IPS-18c (cell line): ENCODE measurements around the gene PEX19.

ENCODE experiments used
- H3K4me3 ChIP-seq: 2 replicates; pipeline ENCODE4 v1.7.0; 2013; ENCODE audit warnings: low read depth, mild to moderate bottlenecking, low read length, moderate library complexity; ENCODE audit not compliant: insufficient read depth
- H3K9me3 ChIP-seq: one replicate; pipeline ENCODE4 v1.6.1; 2013; ENCODE audit warnings: mild to moderate bottlenecking, low read length, moderate library complexity; ENCODE audit not compliant: control insufficient read depth, insufficient read depth

The PEX19 gene

DNA sequence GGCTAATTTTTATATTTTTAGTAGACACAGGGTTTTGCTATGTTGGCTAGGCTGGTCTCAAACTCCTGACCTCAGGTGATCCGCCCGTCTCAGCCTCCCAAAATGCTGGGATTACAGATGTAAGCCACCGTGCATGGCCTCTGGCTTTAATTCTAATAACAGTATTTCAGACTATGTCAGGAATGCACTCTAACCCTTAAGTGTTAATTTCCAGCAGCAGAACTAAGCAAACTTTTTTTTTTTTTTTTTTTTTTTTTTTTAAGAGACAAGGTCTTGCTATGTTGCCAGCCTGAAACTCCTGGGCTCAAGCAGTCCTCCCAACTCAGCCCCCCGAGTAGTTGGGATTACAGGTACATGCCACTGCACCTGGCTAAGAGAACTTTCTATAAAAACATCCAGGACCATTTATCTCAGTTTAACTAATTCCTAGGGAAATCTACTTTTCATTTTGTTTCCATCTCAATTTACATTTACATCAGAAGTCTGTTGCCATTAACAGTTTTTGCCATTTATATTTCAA is 29.1 kb downstream of the PEX19 start:
- no peaks in the 10 kb centered on the region for H3K9me3 ChIP-seq
- H3K4me3 ChIP-seq = no peak overlapping the region

GRCh38 chr1:160251687-160252526 is 33.0 kb downstream of the PEX19 start:
- Histone ChIP-seq H3K9me3 (no peaks in the 10 kb centered on the region), H3K4me3 (no peak overlapping the region)

DNA sequence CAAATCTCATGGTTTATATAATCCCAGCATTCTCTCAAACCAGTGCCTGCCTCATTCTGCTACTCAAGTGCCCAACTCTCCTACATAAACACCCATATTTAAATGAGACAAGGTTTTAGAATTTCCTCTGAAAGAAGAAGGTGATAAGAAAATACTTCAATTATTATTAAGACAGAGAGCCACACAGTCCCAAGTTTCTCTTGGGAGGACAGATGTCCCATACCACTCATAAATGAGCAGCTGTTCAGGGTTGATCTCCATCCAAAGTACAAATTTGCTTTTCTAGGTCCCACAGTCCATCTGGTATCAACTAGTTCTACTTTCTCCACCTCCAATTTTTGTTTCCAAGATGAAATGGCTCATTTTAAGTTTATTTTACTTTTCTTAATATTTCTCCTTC is 33.9 kb downstream of the PEX19 start:
- Histone ChIP-seq H3K4me3 (no peak overlapping the region), H3K9me3 (no peaks in the 10 kb centered on the region)

DNA sequence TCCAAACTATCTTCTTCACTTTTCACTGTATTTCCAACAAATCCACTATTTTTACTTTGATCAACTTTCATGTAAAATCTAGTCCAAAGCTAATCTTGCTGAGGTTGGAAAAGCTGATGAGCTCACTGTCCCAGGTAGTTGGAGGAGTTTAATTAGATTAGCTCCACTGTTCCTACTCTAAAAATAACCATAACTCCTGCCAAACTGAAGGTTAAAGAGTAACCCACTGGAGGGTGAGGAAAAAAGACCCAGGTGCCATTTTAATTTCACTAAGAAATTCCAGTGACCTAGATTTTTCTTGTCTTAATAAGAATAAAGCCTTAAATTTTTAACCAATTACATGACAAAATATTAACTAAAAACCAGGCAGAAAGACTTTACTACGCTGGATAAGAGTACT is 37.9 kb downstream of the PEX19 start:
- Histone ChIP-seq H3K4me3 (no peak overlapping the region), H3K9me3 (no peaks in the 10 kb centered on the region)

DNA sequence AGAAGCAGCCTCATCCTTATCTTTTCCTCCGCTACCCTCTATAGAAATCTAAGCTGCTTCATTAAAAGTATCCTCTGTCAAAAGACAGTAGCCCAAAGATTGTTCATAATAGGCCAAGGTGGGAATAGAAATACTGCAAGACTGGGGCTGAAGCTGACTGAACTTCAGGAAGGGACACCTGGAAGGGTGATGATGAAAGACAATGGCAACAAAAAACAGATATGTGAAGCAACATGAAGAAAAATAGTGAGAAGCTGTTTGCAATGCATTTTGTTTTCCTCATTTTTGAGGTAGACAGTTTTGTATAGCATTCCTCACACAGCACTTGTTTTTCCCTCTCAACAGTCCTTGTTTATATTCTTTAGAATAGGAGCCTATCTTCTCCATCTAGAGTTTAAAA is 39.5 kb downstream of the PEX19 start:
- no peaks in the 10 kb centered on the region for H3K9me3 ChIP-seq
- no peak overlapping the region for H3K4me3 ChIP-seq

GRCh38 chr1:160244209-160244608 is 40.7 kb downstream of the PEX19 start:
- H3K4me3 ChIP-seq = no peak overlapping the region
- no peaks in the 10 kb centered on the region for H3K9me3 ChIP-seq

GRCh38 chr1:160243767-160244166 is 41.2 kb downstream of the PEX19 start:
- no peak overlapping the region for H3K4me3 ChIP-seq
- no peaks in the 10 kb centered on the region for H3K9me3 ChIP-seq

- Histone ChIP-seq H3K9me3 (no peaks in the 10 kb centered on the region), H3K4me3 (no peak overlapping the region)
Measured at GRCh38 chr1:160239582-160240299, 45.2 kb downstream of the PEX19 start.

GRCh38 chr1:160238408-160238807 is 46.5 kb downstream of the PEX19 start:
- Histone ChIP-seq H3K9me3 (no peaks in the 10 kb centered on the region), H3K4me3 (no peak overlapping the region)

DNA sequence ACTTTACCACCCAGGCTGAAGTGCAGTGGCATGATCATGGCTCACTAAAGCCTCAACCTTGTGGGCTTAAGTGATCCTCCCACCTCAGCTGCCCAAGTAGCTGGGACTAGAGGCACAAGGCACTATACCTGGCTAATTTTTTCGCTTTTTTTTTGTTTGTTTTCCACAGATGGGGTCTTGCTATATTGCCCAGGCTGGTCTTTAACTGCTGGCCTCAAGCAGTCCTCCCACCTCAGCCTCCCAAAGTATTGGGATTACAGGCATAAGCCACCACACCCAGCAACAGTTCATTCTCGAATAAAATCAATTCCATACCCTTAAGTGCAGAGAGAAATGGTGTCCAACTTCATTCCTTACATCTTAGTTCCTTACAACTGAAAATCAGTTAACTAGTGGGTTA is 47.4 kb downstream of the PEX19 start:
- no peaks in the 10 kb centered on the region for H3K9me3 ChIP-seq
- no peak overlapping the region for H3K4me3 ChIP-seq

DNA sequence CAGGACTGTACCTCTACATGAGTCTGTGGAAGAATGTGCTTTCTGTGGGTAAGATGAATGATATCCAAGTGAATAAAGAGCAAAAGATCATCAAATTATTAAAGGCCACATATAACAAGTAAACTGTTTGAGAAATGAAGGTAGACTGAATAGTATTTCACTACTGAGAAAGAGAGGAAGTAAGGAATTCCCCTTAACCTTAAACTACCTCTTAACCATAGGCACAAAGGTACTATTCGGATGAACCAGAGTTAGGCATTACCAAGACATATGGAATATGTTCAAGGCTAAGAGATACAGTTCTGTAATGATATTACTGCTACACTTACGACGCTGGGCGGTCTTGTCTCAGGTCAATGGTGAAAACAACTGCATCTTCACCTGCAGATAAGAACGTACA is 48.1 kb downstream of the PEX19 start:
- H3K9me3 ChIP-seq = no peaks in the 10 kb centered on the region
- no peak overlapping the region for H3K4me3 ChIP-seq

- no peaks in the 10 kb centered on the region for H3K9me3 ChIP-seq
Measured at GRCh38 chr1:160232911-160233310, 52.0 kb downstream of the PEX19 start.

GRCh38 chr1:160228431-160228830 is 56.5 kb downstream of the PEX19 start:
- no peaks in the 10 kb centered on the region for H3K9me3 ChIP-seq
- H3K4me3 ChIP-seq = no peak overlapping the region

More at GRCh38 chr1:160232911-160233310, 52.0 kb downstream of the PEX19 start:
- H3K4me3 ChIP-seq = no peak overlapping the region

- no peaks in the 10 kb centered on the region for H3K9me3 ChIP-seq
- no peak overlapping the region for H3K4me3 ChIP-seq
Measured at GRCh38 chr1:160227561-160227960, 57.4 kb downstream of the PEX19 start.

- Histone ChIP-seq H3K4me3 (no peak overlapping the region), H3K9me3 (no peaks in the 10 kb centered on the region)
Measured at GRCh38 chr1:160227034-160227433, 57.9 kb downstream of the PEX19 start.
